ENCODE measurements around the gene DAP. TPM values are rescaled to one million over a fixed set of nuclear protein-coding genes. Genes with fewer than 3 reads are reported as not detected.
"Not testable (repeated sequence)": the region's sequence is repeated elsewhere in the genome, so short reads cannot be mapped to it uniquely, and the experiment has no call there.

Gene DAP
- total RNA-seq, 1 donor from 2014 or later = 11.8 TPM

GRCh38 chr5:10793785-10794184, 32.8 kb upstream of the DAP start:
- FAIRE-seq = no peak
- H3K27me3 ChIP-seq (ENCODE audit: control insufficient read depth, insufficient read depth, low read length) = peaks cover 1% of the 10 kb centered on the region
- no peak for TF ChIP-seq CTCF (IDR thresholded peaks at IDR 0.05; ENCODE audit: insufficient read depth, low read length, severe bottlenecking)

DNA sequence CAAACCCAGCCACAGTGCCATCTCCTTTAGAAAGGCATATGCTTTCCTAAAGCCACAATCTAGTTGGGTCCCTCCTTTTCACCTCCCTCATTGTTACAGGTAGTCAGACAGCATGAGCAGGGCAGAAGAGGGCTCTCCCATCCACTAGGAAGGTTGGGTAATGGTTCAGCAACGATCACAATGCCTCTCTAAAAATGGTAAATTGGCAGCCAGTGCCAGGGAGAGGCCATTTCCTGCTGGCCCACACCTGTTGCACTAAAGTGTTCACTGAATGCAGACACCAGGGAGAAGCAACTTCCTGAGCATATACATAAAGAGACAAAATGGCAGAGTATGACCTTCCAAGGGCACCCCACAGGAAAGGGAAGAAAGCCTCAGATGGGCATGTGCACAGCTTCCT, 31.3 kb upstream of the DAP start:
- FAIRE-seq = no peak
- no peak overlapping the region for H3K4me3 ChIP-seq (ENCODE audit: low read depth, low read length)

More at GRCh38 chr5:10793785-10794184, 32.8 kb upstream of the DAP start:
- Histone ChIP-seq H3K36me3 (ENCODE audit: control insufficient read depth, insufficient read depth, low read length) (no peaks in the 10 kb centered on the region), H3K4me3 (ENCODE audit: low read depth, low read length) (no peak overlapping the region)
- no peak for DNase-seq (ENCODE audit: low read depth)

DNA sequence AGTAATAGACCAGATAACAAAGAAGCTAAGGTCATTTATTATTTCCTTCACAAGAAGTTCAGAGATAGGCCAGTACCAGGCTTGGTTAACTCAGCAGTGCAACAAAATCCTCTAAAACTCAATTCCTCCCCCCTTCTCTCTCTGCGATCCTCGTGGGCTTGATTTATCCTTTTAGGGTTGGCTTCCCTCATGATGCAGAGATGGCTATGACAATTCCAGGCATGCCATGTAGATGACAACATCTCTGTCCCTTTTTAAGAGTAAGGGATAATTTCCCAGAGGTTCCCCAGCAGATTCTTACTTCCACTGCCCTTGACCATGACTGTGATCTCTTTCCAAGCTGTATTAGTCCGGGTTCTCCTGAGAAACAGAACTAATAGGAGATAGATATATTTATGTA, 28.7 kb upstream of the DAP start:
- H3K27me3 ChIP-seq (ENCODE audit: control insufficient read depth, insufficient read depth, low read length) = peaks cover 1% of the 10 kb centered on the region
- no peaks in the 10 kb centered on the region for H3K36me3 ChIP-seq (ENCODE audit: control insufficient read depth, insufficient read depth, low read length)
- DNase-seq (ENCODE audit: low read depth) = no peak
- H3K4me3 ChIP-seq (ENCODE audit: low read depth, low read length) = no peak overlapping the region
- no peak for TF ChIP-seq CTCF (IDR thresholded peaks at IDR 0.05; ENCODE audit: insufficient read depth, low read length, severe bottlenecking)
- FAIRE-seq = no peak

More for the DNA sequence above, 31.3 kb upstream of the DAP start:
- TF ChIP-seq CTCF (IDR thresholded peaks at IDR 0.05; ENCODE audit: insufficient read depth, low read length, severe bottlenecking) = no peak
- no peak for DNase-seq (ENCODE audit: low read depth)
- Histone ChIP-seq H3K36me3 (ENCODE audit: control insufficient read depth, insufficient read depth, low read length) (no peaks in the 10 kb centered on the region), H3K27me3 (ENCODE audit: control insufficient read depth, insufficient read depth, low read length) (peaks cover 1% of the 10 kb centered on the region)

DNA sequence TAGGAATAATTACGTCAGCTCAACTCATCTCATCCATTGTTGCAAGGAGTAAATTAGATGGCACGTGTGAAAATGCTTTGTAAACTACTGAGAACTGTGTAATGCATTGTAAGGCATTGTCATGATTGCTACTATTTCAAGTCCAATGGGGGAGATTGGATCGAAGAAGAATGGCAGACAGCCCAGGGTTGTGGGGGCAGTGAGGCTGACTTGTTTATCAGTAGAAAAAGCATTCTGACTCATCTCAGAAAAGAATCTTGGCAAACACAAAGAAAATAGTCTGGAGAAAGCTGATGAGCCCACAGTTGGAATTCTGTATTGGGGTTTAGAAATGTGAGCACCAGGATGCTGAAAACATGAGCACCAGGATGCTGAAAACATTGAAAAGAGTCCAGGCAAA, 28.0 kb upstream of the DAP start:
- FAIRE-seq (no peak), DNase-seq (ENCODE audit: low read depth) (no peak)
- H3K27me3 ChIP-seq (ENCODE audit: control insufficient read depth, insufficient read depth, low read length) = peaks cover 1% of the 10 kb centered on the region
- H3K4me3 ChIP-seq (ENCODE audit: low read depth, low read length) = no peak overlapping the region
- TF ChIP-seq CTCF (IDR thresholded peaks at IDR 0.05; ENCODE audit: insufficient read depth, low read length, severe bottlenecking) = no peak
- no peaks in the 10 kb centered on the region for H3K36me3 ChIP-seq (ENCODE audit: control insufficient read depth, insufficient read depth, low read length)

GRCh38 chr5:10788358-10788757, 27.3 kb upstream of the DAP start:
- no peak overlapping the region for H3K4me3 ChIP-seq (ENCODE audit: low read depth, low read length)
- H3K36me3 ChIP-seq (ENCODE audit: control insufficient read depth, insufficient read depth, low read length) = no peaks in the 10 kb centered on the region
- no peaks in the 10 kb centered on the region for H3K27me3 ChIP-seq (ENCODE audit: control insufficient read depth, insufficient read depth, low read length)
- no peak for TF ChIP-seq CTCF (IDR thresholded peaks at IDR 0.05; ENCODE audit: insufficient read depth, low read length, severe bottlenecking)
- FAIRE-seq (no peak), DNase-seq (ENCODE audit: low read depth) (no peak)

DNA sequence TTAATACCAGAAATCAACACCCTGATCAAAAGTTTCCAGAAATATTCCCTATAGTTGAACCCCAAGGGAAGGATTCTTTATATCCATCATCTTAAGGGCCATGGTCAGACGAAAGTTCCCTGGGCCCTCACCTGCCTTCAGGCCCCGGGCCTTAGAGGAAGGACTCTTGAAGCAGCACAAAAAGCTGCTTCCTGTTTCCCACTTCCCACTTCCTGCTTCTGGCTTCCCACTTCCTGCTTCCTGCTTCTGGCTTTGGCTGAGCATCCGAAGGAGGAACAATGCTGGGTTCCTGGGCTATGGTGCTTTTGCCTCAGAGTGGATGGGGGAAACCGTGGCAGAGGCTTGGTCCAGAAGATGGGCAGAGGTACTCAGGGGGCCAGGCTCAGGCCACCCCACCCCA, 25.8 kb upstream of the DAP start:
- Histone ChIP-seq H3K27me3 (ENCODE audit: control insufficient read depth, insufficient read depth, low read length) (no peaks in the 10 kb centered on the region), H3K4me3 (ENCODE audit: low read depth, low read length) (no peak overlapping the region), H3K36me3 (ENCODE audit: control insufficient read depth, insufficient read depth, low read length) (no peaks in the 10 kb centered on the region)
- no peak for DNase-seq (ENCODE audit: low read depth)
- no peak for FAIRE-seq
- no peak for TF ChIP-seq CTCF (IDR thresholded peaks at IDR 0.05; ENCODE audit: insufficient read depth, low read length, severe bottlenecking)

GRCh38 chr5:10780208-10780607, 19.2 kb upstream of the DAP start:
- not testable (repeated sequence) for H3K36me3 ChIP-seq (ENCODE audit: control insufficient read depth, insufficient read depth, low read length); H3K4me3 ChIP-seq (ENCODE audit: low read depth, low read length); H3K27me3 ChIP-seq (ENCODE audit: control insufficient read depth, insufficient read depth, low read length); DNase-seq (ENCODE audit: low read depth); FAIRE-seq

Measured in bronchial epithelial cell (primary cell).